Left lobe of liver (tissue), 2 donors: ENCODE data around the gene PHB1. TPM values are rescaled to one million over a fixed set of nuclear protein-coding genes. Genes with fewer than 3 reads are reported as not detected.
"Not testable (repeated sequence)": the region's sequence is repeated elsewhere in the genome, so short reads cannot be mapped to it uniquely, and the experiment has no call there.

Source experiments
- ATAC-seq: fragments of 200-7000 bp; cut with Tn5 transposase; one replicate; pipeline ENCODE4 v1.9.1; 2020; ENCODE audit warnings: mild to moderate bottlenecking, moderate library complexity
- DNase-seq: peaks from one replicate; pipeline ENCODE4 v3.0.0-alpha.2; 2020; ENCODE audit warnings: low spot score
- total RNA-seq: library from RNA; stranded (reverse); gene quantifications from one replicate; pipeline ENCODE4 v1.2.1, GENCODE V29; 2021
- donor health status: DM: no; HTN: no; CAD: no; lungs with moderate emphysema.
- donor health status: DM: no; HTN: yes; CAD: no.

Gene PHB1
- total RNA-seq, 1 donor from 2014 or later: 93.5 TPM

DNA sequence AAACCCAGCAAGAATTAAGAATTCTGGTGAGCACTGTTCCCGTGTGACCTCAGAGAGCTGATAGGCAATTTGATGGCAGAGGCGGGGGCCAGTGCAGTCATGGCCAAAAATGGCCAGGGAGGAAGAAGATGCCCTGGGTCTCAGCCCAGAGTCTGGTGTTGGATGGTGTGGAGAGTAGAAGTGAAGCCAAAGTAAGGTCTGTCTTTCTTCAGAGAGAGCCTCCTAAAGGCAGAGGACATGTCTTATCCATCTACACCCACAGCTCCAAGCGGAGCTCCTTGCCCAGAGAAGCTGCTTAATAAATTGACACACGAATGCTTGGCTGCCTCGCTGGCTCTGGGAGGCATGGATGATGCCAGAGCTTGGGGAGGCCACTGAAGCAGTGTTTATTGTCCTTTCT, 32.9 kb downstream of the PHB1 start:
- DNase-seq: no peak
- ATAC-seq: no peak

GRCh38 chr17:49381033-49381432, 33.6 kb downstream of the PHB1 start:
- ATAC-seq (peak; percentile 84), DNase-seq (peak; percentile 79)

DNA sequence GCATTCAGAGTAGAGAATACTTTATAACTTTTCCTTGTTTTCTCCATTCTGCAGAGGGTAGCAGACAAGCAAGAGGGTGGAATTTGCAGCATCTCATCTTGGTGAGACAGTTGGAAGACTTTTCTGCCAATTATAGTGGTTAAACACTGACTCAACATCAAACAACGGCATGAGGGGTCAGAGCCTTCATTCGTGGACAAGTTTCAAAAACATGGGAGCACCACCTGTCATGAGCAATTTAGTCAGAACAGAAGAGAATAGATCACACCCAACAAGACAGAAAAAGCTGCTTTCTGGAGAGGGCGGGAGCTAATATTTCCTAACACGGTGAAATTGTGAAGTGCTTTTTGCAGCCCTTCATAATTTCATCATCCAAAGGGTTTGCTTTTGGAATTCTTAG, 34.8 kb downstream of the PHB1 start:
- ATAC-seq (no peak), DNase-seq (no peak)

GRCh38 chr17:49378311-49378710, 36.4 kb downstream of the PHB1 start:
- no peak for DNase-seq
- ATAC-seq: no peak

GRCh38 chr17:49375544-49375943, 39.1 kb downstream of the PHB1 start:
- DNase-seq (no peak), ATAC-seq (no peak)

GRCh38 chr17:49373115-49373514, 41.6 kb downstream of the PHB1 start:
- ATAC-seq (no peak), DNase-seq (no peak)

DNA sequence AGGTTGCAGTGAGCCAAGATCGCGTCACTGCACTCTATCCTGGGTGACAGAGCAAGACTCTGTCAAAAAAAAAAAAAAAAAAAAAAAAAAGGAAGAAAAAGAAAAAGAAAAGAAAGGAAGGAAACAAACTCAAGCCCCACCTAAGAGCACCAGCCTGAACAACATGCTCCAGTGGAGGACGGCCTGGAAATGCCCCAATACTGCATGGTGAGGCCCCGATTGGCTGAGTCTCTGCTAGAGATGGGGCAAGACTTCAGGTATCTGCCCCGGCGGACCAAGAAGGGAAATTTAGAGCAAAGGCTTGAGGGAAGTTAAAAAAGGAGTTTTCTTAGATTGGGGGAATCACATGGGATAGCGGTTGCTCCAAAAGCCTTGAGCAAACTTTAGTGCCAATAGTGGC, 42.3 kb downstream of the PHB1 start:
- no peak for DNase-seq
- no peak for ATAC-seq

DNA sequence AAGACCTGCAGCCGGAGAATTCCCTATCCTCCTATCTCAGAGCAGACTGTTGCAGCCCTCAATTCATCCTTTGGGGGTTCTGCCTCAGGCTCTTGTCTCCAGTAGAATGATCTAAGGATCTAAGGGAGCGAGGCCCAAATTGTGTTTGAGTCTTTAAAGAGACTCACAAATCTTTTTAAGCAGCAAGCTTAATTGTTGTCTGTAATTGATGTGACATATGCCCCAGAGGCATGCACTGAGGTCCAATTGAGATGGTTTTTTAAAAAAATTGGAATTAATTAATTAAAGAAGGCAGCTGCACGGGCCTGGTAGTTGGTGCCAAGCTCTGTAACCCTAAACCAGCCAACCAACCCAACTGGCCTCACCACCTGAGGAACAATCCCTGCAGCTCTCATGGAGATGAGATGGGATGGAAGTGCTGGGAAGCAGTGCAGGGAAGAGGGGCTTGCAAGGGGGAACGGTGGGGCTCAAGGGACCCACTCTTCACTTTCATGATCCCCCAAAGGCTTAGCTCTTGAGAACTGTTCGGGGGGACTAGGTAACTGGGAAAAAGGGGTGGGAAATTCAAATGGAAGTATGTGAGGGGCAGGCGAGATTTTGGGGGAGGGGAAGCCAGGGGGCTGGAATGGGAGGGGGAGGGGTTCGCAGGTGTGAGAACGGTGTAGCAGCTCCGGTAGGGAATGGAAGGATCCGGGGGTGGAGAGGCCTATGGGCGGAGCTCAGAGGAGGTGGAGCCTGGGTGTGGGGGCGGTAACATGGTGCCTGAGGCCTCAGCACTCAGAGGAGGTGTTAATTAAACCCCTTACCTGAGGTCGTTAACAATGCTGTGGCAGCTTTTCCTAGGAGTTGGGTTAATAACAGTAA, 43.5 kb downstream of the PHB1 start:
- peak; percentile 29 for DNase-seq
- no peak for ATAC-seq

- peak; percentile 72 for DNase-seq
- ATAC-seq: peak; percentile 93
Observed at GRCh38 chr17:49369760-49370159, 44.9 kb downstream of the PHB1 start.

- no peak for DNase-seq
- no peak for ATAC-seq
Observed at GRCh38 chr17:49369089-49369488, 45.6 kb downstream of the PHB1 start.

GRCh38 chr17:49365667-49366066, 49.0 kb downstream of the PHB1 start:
- no peak for DNase-seq

GRCh38 chr17:49365126-49365525, 49.6 kb downstream of the PHB1 start:
- not testable (repeated sequence) for ATAC-seq, DNase-seq

More at GRCh38 chr17:49365667-49366066, 49.0 kb downstream of the PHB1 start:
- ATAC-seq: no peak

- DNase-seq: no peak
- ATAC-seq: no peak
Observed at GRCh38 chr17:49364119-49364518, 50.6 kb downstream of the PHB1 start.

- DNase-seq (no peak), ATAC-seq (no peak)
Observed at GRCh38 chr17:49363251-49363650, 51.4 kb downstream of the PHB1 start.

DNA sequence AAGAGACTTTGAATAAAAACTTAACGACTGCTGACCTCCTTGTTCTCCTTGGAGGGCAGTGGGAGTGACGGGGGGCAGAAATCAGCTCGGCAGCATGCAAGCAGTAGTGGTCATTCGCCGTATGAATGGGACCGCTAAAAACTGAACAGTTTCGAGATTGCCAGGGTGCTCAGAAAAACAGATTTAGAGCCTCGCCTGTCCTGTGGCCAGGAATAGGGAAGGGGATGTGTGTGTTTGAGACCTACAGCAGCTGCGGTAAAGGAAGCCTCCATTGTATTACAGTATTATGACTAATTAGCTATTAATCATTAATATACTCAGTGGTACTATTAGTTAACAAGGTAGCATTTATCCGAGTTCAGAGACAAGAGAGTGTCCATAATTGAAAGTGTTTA, 52.0 kb downstream of the PHB1 start:
- no peak for ATAC-seq
- DNase-seq: no peak

DNA sequence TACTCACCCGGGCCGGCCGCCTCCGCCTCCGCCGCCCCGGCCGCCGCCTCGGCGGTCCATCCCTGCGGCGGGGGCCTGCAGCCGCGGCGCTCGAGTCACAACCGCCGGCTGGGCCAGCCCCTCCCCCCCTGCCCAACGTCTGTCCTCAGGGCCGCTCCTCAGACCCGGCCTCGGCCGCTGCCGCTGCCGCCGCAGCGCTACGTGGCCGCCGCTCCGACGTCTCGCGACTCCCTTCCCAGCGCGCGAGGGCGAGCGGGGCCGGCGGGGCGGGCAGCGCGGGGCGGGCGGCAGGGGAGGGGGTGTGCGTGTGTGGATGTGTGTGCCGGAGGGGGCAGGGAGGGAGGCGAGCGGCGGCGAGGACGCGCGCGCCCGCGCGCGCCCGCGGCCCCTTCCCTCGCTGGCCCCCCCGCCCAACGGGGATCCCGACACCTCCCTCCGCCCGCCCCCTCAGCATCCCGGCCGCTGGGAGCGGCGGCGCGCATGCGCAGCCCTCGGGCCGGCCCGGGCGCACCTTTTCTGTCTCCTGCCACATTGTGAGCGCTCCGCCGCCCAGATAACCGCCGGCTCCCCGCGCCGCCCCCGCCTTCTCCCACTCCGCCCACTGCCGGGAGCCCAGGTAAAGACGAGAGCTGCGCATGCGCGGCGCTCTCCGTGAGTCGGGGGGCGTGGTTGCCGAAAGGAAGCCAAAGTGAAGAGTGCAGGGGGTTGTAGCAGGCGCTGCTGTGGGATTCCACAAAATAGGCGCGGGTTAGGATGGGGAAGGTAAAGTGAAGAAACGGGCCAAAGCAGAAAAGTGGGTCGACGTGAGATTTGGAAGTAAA, 52.6 kb downstream of the PHB1 start, which contains the start of gene ZNF652:
Gene ZNF652 (minus strand): TSS at position 349 of the 821 bp plus-strand sequence. CDS start 44,525 bp downstream, outside the sequence.
- ATAC-seq (peak; percentile 93), DNase-seq (peak; percentile 97)

- ATAC-seq: peak; percentile 8
- peak; percentile 64 for DNase-seq
Observed at GRCh38 chr17:49361129-49361901, 53.4 kb downstream of the PHB1 start.

- DNase-seq (no peak), ATAC-seq (no peak)
Observed at GRCh38 chr17:49360796-49361128, 53.9 kb downstream of the PHB1 start.

- DNase-seq (no peak), ATAC-seq (no peak)
Observed at GRCh38 chr17:49359990-49360795, 54.5 kb downstream of the PHB1 start.

GRCh38 chr17:49358641-49359247, 55.9 kb downstream of the PHB1 start:
- DNase-seq (no peak), ATAC-seq (no peak)
